ENCODE results near the gene PRRC2B.

DNA sequence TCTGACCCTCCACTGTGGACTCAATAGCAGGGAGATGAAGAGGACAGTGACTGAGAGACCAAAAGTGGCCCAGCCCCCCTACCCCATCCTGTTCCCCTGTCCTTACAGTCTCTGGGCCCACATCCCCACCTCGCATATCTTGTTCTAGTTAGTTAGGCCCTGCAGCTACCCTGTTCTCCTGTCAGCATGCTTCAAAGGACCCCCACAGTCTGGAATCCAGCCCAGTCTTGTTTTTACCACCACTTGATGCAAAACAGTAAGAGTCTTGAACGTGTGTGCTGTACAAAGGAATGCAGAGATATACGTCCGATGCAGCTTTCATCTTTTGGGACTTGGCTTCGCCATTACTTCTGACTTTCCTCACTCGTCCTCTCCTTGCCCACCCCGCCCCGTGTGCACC is 96.6 kb downstream of the PRRC2B start:
- TF ChIP-seq, protein P1, sequence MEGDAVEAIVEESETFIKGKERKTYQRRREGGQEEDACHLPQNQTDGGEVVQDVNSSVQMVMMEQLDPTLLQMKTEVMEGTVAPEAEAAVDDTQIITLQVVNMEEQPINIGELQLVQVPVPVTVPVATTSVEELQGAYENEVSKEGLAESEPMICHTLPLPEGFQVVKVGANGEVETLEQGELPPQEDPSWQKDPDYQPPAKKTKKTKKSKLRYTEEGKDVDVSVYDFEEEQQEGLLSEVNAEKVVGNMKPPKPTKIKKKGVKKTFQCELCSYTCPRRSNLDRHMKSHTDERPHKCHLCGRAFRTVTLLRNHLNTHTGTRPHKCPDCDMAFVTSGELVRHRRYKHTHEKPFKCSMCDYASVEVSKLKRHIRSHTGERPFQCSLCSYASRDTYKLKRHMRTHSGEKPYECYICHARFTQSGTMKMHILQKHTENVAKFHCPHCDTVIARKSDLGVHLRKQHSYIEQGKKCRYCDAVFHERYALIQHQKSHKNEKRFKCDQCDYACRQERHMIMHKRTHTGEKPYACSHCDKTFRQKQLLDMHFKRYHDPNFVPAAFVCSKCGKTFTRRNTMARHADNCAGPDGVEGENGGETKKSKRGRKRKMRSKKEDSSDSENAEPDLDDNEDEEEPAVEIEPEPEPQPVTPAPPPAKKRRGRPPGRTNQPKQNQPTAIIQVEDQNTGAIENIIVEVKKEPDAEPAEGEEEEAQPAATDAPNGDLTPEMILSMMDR (IDR thresholded peaks at IDR 0.05): no peak
- no peak for TF ChIP-seq POLR2A (IDR thresholded peaks at IDR 0.05)
- TF ChIP-seq EP300 (IDR thresholded peaks at IDR 0.05): no peak

Data from ovary (tissue), 3 donors.